Suppressor macrophage (primary cell): ENCODE results near the gene MCAT.
"Not testable (repeated sequence)": the region's sequence is repeated elsewhere in the genome, so short reads cannot be mapped to it uniquely, and the experiment has no call there.

ENCODE experiments used
- DNase-seq, 4 experiments: peaks; one replicate each; pipeline ENCODE4 v3.0.0-alpha.2; 2020 to 2022

The MCAT gene

GRCh38 chr22:43152357-43153071, 9.3 kb upstream of the MCAT start:
- peak; percentile 48 to 85 (median 76) for DNase-seq

GRCh38 chr22:43152003-43152356, 8.8 kb upstream of the MCAT start:
- no peak for DNase-seq

- peak; percentile 56 to 89 (median 78) for DNase-seq
Observed at GRCh38 chr22:43151251-43152002, 8.2 kb upstream of the MCAT start, which contains the start of gene TSPO. Gene TSPO (plus strand): TSS chr22:43151559. CDS start chr22:43159239, 7,680 bp downstream.

- no peak for DNase-seq
Observed at GRCh38 chr22:43150731-43151206, 7.6 kb upstream of the MCAT start.

DNA sequence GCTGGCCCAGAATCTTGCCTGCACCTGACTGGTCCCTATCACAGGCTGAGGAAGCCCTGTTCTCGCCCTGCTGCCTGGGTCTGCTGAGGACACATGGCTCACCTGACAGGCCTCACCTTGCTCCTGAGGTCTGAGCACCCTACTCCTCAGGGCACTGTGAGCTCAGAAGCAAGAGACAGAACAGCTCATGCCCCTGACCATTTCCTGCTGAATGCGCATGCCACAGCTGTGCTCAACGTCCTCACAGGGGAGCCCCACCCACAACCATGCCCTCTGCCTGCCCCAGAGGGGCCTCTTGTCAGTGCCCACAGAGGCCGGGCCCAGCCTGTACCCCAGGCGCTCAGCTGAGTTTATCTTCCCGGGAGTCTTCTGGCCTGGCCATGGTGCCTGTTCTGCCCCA, 5.4 kb upstream of the MCAT start:
- peak; percentile 21 to 61 (median 46) for DNase-seq

DNA sequence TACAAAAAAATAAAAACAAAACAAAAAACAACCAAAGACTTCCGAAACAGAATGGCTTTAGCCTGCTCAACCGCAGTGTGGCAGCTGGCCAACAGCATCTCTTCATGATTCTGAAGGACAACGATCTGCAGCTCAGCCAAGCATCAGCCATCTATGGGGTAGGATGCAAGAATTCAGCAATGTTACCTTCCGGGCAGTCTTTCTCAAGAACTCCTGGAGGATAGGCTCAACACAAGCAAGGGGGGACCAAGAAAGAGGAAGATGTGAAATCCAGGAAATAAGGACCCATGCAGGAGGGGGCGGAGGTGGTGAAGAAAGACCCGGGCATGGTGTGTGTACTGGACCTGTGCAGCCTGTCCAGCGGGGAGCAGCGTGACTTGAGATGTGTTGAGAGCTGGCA, 4.6 kb upstream of the MCAT start:
- peak; percentile 67 to 85 (median 82) for DNase-seq

- peak; percentile 64 to 80 (median 79) for DNase-seq
Observed at GRCh38 chr22:43146332-43146731, 3.1 kb upstream of the MCAT start.

DNA sequence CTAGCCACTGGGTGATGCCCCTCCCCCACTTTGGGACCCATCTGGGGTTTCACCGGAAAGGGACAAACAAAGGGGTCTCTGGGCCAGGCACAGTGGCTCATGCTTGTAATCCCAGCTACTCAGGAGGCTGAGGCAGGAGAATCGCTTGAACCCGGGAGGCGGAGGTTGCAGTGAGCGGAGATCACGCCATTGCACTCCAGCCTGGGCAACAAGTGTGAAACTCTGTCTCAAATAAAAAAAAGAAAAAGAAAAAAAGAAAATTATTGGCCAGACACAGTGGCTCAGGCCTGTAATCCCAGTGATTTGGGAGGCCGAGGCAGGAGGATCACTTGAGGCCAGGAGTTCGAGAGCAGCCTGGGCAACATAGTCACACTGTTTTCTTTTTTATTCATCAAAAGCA, 2.2 kb upstream of the MCAT start:
- DNase-seq: not testable (repeated sequence)

- no peak for DNase-seq
Observed at GRCh38 chr22:43144949-43145348, 1.8 kb upstream of the MCAT start.

GRCh38 chr22:43136801-43137200, 6.4 kb downstream of the MCAT start:
- DNase-seq: peak in 2 of 4 experiments; percentile 29 to 44

- DNase-seq: peak; percentile 34 to 67 (median 52)
Observed at GRCh38 chr22:43136255-43136654, 6.9 kb downstream of the MCAT start.

- no peak for DNase-seq
Observed at GRCh38 chr22:43135565-43135964, 7.6 kb downstream of the MCAT start.

- DNase-seq: no peak
Observed at GRCh38 chr22:43134553-43134952, 8.6 kb downstream of the MCAT start.

DNA sequence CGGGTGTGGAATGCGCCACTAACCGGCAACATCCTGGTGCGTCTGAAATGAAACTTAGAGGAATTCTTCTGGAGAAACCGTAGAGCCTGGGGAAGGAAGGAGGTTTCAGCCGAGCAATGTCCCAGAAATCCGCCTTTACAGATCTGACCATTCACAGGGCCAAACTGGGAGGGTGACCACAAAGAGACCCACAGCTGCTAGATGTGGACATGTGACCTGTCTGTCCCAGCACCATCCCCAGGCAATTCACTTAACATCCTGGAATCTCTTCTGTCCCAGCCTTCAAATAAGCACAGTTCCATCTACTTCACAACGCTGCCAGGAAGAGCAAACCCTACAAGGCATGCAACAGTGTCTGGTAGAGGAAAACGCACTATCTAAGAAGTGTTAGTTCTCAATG, 9.8 kb downstream of the MCAT start:
- DNase-seq: no peak

DNA sequence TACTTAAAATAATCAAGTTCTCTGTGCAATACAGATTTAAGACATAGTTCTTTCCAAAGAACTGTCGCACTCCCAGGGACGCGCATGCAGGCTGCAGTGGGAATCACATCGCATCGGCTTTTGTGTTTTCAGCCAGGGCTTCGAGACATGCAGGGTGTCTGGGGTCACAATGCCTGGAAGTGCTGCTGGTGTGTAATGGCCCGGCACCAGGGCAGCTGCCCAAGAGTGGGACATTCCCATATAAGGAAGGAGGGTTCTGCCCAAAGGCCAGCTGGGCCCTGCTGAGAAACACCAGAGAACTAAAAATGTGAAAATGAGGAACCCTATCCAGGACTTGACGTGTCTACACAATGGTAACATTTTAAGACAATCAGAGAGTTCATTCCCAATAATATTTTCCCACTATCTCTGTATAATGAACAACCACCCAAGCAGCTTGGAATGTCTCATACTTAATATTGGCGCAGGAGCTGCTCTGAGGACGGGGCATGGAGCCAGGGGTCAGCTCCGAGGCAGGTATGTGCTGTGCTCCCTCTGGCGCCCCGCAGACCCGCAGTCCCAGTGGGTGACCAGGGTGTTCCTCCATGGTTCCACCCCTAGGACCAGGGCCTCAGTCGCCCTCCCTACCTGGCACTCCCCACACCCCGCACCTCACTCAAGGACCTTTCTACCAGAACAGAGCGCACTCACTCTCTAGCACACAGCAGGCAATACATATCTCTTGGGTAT, 11.3 kb downstream of the MCAT start:
- peak in 2 of 4 experiments; percentile 22 to 41 for DNase-seq

DNA sequence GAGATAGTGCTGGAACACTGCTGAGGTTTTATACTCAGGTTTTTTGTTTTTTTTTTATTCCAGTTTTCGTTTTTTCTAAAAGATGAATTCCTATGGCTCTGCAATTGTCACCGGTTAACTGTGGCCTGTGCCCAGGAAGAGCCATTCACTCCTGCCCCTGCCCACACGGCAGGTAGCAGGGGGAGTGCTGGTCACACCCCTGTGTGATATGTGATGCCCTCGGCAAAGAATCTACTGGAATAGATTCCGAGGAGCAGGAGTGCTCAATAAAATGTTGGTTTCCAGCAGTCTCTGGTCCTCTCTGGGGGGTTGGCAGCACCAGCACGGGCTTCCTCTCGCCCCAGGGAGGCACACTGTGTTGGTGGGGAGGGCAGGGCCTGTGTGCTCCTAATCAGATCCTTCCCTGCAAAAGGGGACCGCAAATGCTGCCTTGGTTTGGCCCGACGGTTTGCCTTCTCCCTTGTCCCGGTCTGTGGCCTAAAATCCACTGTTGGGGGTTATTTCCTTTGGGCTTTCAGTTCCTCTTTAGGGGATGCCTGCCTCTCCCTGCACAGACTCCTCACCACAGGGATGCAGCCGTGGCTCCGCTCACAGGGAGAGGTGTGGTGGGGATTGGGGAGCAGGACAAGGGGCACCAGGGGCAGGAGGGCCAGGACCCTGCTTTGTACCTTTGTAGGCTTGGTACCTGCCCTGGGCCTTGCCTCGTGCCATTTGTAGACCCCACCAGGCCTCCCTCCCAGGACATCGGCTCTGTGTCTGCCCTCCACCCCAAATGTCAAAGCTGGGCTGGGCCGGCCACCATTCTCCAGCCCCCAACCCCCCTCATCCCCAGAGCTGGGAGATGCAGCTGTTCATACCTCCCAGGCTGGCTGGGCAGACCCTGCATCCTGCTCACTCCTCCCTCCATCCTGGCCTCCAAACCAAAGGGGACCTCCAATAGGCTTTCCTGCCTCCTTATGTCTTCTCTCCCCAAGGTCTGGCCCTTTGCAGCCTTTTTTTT, 13.5 kb downstream of the MCAT start:
- peak; percentile 44 to 65 (median 60) for DNase-seq

DNA sequence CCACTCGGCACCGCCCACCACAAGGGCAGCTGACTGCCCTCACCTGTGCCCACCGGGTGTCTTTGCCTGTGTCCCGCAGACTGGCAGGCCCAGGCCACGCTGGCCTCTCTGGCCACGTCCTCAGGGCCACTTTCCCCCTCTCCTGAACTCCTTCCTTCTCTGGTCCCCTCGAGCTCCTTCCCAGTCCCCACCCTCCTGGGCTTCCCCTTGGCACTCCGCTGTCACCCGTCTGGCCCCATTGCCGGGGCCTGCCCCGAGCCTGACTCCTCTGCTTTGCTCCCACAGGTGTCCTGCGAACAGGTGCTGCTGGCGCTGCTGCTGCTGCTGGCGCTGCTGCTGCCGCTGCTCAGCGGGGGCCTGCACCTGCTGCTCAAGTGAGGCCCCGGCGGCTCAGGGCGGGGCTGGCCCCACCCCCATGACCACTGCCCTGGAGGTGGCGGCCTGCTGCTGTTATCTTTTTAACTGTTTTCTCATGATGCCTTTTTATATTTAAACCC, 14.2 kb downstream of the MCAT start:
- no peak for DNase-seq

DNA sequence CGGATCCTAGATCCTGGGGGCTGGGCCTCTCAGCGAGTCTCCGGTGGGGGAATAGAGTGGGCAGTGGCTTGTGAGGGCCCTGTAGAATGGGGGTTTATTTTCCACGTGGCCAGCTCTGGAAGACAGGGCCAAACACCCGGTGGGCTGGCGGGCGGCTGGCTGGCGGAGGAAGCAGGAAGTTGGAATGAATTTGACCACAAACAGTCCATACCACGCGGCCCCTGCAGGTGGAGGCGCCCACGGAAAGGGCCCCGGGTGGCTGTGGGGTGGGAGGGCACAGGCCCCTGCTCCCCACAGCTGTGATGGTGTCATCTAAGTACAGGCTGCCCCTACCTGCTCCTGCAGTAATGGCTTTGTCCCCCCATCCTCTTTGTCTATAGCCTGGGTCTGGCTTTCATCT, 15.1 kb downstream of the MCAT start:
- peak in 1 of 4 experiments; percentile 29 for DNase-seq

GRCh38 chr22:43127166-43127908, 15.9 kb downstream of the MCAT start:
- no peak for DNase-seq

GRCh38 chr22:43126501-43127165, 16.6 kb downstream of the MCAT start:
- DNase-seq: no peak
